Fibroblast of skin of right quadriceps (primary cell): ENCODE measurements around the gene UVRAG.

ENCODE experiments used
- DNase-seq: peaks from one replicate; pipeline ENCODE4 v3.0.0-alpha.2; 2013

Gene UVRAG

DNA sequence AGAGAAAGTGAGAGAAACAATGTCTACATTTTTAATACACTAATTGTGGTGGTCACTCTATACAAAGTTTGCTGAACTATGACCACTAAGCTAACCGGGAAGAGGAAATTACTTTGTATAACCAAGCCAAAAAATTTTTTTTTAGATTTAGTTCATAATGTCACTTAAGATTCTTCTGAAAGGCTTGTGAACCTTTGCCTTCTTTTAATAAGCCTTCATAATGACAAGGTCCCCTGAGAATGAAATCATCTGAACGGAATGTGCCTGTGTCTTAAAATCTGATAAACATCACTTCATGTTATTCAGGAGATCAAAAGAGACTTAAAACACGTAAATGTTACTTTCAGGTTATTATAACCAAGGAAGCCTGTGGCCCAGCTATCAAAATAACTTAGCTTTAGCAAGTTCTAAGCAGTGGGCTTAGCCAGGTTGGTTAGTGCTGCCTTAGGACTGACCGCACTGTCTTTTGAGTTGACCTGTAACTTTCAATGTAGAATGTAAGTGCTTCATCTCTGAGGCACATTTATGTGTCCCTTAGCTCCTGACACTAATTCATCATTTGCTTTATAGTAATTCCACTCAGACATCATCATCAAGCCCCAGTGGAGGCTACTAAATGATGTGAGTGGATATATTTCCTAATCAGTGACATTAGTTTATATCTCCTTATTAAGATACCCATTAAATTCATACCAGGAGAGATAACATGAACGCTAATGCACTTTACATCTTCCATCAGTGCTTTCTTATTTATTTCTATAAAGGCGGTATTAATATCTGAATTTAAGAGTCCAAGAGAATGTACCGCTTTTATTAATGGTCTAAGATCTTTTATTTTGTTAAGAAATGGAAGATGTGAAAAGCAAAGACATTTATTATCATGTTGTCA lies 268.8 kb downstream of the UVRAG start:
- DNase-seq: peak; percentile 36

DNA sequence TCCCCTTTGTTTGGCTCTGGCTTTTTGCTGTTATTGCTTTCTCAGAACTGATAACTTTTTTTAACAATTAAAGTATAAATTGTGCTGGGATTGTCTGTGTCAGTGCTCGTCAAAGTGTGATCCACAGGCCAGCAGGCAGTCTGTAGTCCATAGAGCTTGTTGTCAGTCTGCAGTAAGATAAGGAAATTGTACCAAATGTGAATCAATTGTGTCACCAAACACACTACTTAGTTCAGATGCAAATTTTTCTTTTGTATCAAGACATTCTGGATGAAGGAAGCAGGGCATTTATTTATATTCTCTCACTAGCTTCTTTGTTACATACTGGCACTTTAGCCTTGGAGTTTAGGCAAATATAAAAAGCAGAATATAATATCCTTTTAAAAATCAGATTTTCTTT lies 270.3 kb downstream of the UVRAG start:
- no peak for DNase-seq

DNA sequence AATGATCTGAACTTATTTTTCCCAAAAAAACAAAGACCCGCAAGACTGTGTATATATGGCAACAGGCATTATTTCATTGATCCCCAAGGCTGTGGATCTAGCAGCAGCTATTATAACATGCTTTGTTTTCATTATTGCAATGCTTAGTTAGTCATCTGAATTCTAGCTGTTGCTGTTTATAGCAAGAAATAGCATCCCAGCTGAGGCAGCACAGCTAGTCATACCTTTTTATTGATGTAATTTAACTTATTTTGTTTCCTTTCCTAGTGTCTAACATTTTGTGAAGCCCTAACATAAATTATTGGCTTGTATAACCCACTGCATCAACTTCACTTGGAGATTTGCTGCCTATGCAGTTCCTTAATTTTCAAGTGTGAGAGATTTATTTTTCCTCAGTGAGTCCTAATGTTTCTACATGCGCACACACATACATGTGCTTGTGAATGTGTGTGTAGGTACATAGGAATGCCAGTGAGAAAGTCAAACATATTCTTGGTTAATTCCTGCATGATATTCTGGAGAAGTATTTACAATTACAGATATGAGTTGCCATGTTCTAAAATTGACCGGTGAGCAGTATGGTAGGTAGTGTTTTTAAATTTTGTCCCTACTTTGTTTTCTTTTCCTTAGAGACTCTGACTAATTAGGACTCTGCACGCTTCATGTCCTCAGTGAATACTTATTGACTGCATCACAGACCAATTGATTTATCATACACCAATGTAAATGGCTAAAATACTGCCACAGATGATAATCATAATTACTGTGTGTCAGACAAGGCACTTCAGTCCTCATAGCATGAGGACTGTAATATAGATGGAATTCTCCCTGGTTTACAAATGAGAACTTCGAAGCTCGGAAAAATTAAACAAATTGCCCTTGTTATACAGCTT lies 272.0 kb downstream of the UVRAG start:
- DNase-seq: peak; percentile 61

DNA sequence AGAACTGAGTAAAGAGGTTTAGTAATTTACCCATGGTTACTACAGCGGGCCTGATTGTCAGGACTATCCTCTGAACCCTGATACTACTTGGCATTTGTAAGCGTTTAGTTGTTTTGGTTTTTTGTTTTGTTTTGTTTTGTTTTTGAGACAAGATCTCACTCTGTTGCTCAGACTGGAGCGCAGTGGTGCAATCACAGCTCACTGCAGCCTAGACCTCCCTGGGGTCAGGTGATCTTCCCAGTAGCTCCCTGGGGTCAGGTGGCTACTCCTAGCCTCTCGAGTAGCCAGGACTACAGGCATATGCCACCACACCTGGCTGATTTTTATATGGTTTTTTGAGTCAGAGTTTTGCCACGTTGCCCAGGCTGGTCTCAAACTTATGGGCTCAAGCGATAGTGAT lies 272.7 kb downstream of the UVRAG start:
- DNase-seq: no peak

DNA sequence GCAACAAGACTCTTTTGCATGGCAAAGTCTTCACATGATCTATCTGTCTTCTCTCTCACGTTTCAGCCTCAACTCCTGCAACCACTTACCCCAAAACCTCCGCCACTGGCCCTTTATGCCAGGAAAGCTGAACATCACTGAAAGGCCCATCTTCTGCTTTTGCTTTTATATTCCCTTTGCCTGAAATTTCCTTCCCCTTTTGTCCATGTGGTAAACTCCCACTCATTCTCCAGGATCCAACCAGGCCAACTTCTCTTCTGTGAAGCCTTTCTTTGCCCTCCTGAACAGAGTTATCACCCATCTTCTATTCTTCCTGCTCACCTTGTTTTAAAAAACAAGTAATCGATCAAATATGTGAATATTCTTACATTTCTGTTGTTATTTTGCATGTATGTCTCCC lies 273.5 kb downstream of the UVRAG start:
- DNase-seq: no peak

DNA sequence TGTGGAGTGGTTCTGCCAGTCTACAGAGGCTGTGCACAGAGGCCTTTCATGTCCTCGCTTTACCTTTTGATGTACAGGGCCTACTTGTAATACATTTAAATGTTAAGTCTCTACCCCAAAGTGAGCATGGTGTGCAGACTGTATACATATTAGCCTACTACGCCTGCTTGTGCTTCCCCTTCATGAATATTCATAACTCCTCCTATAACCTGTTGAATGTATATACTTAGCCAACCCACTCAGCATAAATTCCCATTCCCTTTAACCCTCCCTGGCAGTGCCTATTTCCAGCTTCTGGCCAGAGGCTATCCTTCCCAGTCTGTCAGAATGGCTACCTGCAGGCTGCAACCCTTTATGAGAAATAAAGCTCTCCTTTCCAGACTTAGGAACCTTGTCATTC lies 275.2 kb downstream of the UVRAG start:
- no peak for DNase-seq

DNA sequence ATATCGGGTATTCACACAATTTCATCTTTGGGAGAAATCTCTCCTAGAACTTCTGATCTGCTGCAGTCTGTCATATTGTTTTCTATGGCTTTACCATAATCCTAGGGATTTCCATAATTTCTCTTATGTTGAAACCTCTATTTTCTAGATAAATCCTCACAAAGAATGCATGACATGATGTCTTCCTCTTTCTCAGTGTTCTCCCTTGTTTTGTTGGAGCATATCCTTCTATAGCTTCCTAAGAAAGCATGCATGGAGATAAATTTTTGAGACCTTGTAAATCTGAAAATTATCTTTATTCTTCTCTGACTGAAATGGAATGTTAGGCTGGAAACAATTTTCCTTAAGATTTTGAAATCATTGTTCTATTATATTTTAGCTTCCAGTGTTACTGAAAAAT lies 275.8 kb downstream of the UVRAG start:
- DNase-seq: no peak

DNA sequence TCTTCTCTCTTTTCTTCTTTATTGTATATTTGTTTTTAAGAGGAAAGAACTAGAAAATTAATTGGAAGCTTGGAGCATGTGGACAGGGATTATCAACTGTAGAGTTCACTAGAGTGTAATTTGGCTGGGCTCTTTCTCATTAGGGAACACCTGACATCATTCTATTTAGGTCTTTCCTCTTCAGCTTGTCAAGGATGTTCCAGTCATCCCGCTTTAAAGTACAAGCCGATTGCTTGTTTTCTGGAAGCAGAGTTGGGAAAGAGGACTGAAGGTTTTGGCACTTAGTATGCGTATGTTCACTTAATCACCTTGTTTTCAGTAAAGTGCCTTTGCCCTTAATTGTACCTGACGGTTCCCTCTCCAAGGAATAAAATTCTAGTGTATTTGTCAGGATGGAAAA lies 279.7 kb downstream of the UVRAG start:
- no peak for DNase-seq

DNA sequence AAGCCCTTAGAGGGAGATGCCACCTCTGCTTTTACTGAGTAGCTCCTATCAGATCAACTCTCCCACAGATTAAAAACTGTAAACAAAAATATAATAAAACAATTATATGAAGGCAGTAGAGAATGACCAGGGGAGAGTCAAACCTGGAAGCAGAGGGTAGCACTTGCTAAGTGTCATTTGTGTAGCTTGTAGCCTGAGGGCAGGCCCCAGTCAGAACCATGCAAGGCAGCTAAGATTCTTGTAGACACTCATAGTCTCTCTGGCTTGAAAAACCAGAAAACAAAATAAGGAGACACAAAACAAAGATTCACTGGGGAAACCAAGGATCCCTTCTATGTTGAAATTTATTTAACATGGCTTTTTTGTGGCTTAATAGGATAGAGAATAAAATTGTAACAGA lies 280.9 kb downstream of the UVRAG start:
- no peak for DNase-seq

DNA sequence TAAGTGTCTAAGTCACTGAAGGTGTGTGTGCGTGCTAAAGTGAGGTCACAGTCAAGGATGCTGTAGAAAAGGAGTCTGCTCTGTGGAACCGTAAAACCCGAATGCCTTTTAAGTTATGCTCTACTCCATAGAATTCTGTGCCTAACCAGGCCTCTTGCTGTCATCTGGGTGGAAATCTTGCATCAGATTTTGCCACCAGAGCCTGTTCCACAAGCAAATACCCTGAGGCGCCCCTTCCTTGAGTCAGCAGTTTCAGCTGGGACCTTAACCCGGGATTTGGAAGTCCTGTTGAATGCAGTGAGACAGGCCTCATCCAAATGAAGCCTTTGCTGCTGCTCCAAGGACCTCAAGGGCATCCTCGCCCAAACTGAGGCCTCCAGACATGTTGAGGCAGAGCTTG lies 281.5 kb downstream of the UVRAG start:
- DNase-seq: no peak

DNA sequence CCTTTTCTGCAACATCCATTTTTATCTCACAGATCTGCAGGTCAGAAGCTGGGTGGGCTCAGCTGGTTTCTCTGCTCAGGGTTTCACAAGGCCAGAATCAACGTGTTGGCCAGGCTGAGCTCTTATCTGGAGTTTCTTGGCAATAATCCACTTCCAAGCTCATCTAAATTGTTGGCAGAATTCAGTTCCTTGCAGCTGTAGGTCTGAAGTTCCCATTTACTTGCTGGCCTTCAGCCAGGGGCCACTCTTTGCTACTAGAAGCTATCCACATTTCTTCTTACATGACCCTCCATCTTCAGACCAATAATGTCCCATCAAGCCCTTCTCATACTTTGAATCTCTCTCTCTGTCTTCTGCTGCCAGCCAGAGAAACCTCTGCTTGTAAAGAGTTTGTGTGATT lies 287.8 kb downstream of the UVRAG start:
- no peak for DNase-seq

DNA sequence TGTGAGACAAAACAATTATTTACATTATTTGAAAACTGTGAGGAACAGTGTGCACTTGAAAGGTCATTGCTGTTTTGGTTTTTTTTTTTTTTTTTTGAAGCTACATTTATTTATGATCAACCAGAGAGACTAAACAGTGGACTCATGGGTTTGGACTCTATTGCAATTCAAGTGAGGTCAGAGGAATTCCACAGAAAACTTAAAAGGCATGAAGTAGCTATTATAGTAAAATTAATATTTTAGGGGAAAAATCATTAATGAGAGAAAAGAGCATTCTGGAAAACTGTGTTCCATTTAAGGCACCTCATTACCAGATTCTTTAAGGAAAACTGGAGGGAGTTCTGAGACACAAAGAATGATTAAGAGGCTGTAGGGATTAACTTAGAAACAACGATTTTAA lies 288.4 kb downstream of the UVRAG start:
- DNase-seq: no peak

DNA sequence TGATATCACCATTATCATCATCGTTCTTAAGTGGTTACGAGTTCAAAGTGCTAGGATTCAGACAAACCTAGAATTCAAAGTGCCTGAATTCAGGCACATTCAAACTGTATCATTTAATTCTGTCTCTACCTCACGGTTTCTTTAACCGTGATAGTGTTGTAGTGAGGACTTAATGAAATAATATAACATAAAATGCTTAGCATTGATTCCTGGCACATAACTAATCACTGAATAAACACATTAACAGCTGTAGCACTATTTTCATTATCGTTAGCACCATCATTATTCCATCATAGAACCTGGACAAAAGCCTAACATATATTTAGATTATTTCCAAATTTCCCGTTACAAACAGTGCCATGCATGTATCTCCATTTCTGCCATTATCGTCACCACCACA lies 289.3 kb downstream of the UVRAG start:
- DNase-seq: no peak

DNA sequence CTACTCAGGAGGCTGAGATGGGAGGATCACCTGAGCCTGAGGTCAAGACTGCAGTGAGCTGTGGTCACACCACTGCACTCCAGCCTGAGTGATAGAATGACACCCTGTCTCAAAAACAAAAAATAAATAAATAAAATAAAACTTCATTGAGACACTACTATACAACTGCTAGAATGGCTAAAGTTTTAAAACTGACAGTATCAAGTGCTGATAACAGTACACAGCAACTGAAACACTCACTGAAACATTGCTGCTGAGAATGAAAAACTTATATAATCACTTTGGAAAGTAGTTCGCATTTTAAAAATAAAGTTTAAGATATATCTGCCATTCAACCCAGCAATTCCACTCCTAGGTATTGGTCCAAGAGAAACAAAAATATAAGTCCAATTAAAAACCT lies 290.6 kb downstream of the UVRAG start:
- no peak for DNase-seq

DNA sequence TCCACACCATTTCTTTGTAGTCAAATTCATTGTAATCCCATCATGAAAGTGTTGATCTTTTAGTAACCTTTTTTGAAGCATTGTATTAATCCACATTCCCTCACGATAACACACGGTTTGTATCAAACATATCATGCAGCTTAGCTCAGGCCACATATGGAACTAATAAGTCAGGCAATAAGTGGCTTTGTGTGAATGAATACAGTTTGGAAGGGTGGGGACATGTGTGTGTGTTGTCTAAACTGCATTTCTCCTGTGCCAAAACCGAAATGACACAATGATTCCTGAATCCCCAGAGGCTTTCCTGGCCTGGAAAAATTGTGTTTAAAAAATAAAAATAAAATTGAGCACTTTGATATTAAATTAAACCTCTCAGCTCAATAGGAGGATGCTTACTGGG lies 293.0 kb downstream of the UVRAG start:
- peak; percentile 74 for DNase-seq

DNA sequence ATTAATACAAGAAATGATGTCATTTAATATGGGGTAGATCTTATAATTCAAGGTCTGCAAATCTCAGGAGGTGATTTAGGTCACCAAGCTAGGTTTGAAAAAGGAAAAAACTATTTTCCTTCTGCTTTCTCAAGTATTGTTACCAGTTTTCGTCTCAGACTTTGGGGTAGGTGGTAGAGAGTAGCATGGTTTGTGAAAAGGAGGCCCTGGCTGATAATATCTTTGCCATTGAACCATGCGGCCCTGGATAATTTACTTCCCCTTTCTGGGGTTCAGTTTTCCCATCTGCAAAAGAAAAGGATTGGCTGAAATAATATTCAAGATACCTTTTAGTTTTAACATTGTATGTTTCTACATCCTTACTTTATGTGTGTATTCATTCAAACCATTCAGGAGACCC lies 299.2 kb downstream of the UVRAG start:
- DNase-seq: no peak

DNA sequence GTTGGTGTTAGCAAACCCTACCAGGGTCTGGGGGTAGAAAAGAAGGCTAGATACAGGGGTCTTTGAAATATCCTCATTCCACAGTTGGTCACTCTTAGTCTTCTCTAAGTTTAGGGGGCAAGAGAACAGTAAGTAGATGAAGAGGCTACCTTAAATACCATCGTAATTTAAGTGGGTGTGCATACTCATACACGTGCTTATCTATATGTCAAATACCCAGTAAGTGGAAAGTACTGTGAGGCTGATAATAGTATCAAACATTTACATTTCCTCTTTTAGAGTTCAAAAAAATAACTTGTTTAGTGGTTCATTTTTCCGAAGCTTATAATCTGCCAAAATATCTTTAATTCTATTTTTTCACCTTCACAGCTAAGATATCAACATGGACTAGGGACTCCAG lies 300.5 kb downstream of the UVRAG start:
- DNase-seq: no peak

DNA sequence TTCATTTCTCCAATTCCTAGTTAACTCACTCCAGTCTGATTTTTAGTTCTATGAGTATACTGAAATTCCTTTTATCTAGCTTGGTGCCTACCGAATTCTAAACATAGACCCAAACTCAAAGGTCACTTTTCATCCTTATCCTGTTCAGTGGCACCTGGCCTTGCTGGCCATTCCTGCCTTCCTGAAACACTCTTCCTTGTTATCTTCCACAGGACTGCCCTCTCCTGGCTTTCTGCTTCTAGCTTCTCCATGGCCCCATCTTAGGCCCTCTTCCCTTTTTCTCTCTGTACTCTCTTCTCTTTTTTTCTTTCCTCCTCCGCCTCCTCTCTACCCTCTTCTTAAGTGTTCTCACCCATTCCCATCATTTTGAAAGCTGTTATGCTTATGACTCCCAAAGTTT lies 304.0 kb downstream of the UVRAG start:
- no peak for DNase-seq

DNA sequence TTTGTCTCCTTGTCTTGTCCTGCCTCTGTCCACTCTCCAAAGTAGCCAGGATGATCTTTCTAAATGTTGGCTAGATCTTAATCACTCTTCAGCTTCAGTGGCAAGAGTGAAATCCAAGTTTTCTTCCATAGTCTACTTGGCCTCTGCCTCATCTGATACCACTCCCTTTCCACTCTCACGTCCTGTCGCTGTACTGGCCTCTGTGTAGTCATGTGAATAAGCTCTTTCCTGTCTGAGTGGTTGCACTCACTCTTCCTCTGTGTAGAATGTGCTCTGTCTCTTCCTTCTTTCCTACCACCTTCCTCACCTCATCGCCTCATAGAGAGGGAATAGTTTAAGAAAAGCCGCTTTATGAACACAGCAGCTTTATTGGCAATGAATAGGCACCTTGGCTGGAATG lies 304.8 kb downstream of the UVRAG start:
- DNase-seq: no peak

DNA sequence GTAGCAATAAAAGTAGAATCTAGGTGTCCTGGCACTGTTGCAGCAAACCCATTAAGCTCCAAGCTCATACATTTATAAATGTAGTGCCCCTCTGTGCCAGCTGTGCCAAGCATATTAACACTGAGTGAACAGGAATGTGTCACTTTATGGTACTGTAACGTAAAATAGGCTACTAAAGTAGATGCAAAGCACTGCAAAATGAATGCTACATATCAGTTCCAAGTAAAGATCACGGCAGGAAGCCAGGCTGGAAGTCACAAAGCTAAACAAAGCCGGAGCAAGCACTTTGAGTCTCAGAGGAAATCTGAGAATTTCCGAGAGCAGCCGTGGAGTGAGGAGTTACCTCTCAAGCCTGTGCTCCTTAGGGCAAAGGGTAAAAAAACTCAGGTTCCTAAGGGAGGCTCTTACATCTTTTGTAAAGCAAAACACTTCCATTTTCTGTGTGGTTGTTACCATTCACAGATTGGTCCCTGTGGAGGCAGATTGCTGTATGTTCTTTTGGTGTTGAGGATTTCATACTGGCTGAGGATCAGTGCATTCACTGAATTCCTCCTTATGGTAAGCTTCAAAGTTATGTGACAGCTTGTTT lies 305.6 kb downstream of the UVRAG start:
- no peak for DNase-seq

DNA sequence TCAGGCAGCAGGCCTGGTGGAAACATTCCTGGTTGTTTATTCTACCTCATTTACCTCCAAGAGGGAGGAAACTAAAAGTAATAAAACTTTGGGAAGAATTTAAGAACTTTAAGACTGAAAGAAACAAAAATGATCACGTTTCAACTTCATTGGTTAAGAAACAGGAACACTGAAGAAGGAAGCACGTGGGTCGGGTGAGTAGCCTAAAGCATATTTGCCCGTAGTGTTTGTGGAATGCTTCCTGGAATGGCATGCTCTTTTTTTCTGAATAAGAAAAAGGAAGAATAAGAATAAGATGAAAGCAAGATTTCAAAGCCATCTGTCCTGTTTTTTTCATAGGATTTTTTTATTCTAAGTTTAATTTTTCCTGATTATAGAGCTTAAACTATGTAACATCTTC lies 308.2 kb downstream of the UVRAG start:
- DNase-seq: no peak

DNA sequence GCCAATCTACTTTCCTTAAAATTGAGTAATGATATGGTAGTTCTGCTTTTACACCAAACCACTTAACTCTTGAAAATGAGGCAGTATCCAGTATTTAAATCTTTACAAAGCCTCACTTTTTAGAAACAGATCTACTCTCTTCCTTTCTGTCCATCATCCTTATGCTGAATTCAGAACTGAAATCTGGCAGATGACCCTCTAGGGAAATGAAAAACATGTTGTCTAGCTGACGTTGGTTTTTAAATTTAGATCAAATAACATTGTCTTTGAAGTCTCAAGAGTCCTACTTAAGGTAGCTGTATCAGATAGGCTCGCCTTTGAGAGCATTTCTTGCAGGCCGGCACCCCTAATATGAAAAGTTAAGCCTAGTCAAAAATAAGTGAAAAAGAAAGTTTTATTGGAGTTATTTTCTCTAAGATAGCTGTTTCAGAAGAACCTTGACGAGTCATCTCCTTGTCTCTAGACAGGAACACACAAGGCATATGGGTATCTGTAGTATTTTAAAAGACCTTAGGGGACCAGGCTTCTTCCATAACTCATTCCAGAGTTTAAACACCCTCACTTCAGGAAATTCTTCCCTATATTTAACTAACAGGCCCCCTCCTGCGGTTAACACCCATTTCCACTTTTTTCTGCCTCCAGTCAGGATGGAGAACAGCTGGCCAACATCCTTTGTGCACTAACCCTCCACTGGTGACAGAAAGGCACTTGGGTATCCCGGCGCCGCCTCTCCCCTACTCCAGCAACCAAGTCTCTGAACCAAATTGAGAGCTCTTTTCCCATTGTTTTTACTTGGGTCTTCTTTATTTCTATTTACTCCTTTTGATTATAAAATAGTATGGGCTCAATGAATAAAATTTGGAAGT lies 310.1 kb downstream of the UVRAG start:
- no peak for DNase-seq

DNA sequence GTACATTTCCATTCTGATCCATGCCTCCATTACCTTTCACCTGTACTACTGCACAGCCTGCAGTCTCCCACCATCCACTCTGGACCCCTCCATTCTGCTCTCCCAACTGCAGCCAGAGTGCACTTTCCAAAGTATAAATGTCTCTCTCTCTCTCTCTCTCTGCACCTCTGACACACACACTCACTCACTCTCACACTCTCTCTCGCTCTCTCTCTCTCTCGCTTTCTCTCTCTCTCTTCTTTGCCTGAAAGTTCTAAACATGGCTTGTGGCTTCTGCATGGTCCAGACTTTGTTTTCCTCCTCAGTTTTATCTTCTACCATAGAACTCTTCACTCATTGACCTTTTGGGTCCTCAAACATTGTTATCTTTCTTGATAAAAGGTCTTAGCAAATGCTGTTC lies 314.7 kb downstream of the UVRAG start:
- no peak for DNase-seq
